HCT116 (cell line): ENCODE data around the gene CIZ1. TPM values are rescaled to one million over a fixed set of nuclear protein-coding genes. Genes with fewer than 3 reads are reported as not detected.

Experiments
- ATAC-seq: fragments of 200-7000 bp; cut with Tn5 transposase; 2 replicates; pipeline ENCODE4 v1.9.1; 2020; ENCODE audit warnings: mild to moderate bottlenecking, moderate library complexity
- BruUV-seq: library from RNA; stranded (reverse); fragments of 400-500 nt; replicated peaks from 2 replicates; lab custom pipeline; 2021; lab: Mats Ljungman, UMichigan
- CTCF ChIA-PET: fragments of 300-600 bp; sonication (Branson Sonifier 250); formaldehyde crosslinking; loops from one replicate; lab custom pipeline; 2021; ENCODE audit warnings: antibody characterized with exemption; lab: Charles Lee
- POLR2A ChIA-PET: fragments of 300-600, 350-600 bp; sonication (Branson Sonifier 250); formaldehyde crosslinking; loops from one replicate; lab custom pipeline; 2021; ENCODE audit warnings: antibody characterized with exemption; lab: Charles Lee
- RAD21 ChIA-PET, 2 experiments: fragments of 300-600 bp; sonication (Branson Sonifier 250); formaldehyde crosslinking; loops; one replicate each; lab custom pipeline; 2023; ENCODE audit warnings: low total read pairs in 2 of 2; ENCODE audit not compliant: uncharacterized antibody in 2 of 2, unreplicated experiment in 2 of 2, low non-redundant PET in 1 of 2; lab: Charles Lee
- DNase-seq: peaks from one replicate; pipeline ENCODE4 v3.0.0-alpha.2; 2010; ENCODE audit warnings: low read depth, low spot score
- H2AFZ ChIP-seq: fragments of 200-600 bp; shearing (Covaris generic), sonication (generic); 2 replicates; pipeline ENCODE4 v1.6.1; 2017; ENCODE audit warnings: low read depth, mixed run types, mixed read lengths, antibody characterized with exemption, low read length; ENCODE audit not compliant: poor library complexity, severe bottlenecking
- H3K27ac ChIP-seq: 2 replicates; pipeline ENCODE4 v1.5.1; 2012; ENCODE audit warnings: low read depth, low read length
- H3K27me3 ChIP-seq: fragments of 200-600 bp; sonication (generic); 2 replicates; pipeline ENCODE4 v1.6.1; 2016; ENCODE audit warnings: mixed run types, low read length, mixed read lengths; ENCODE audit not compliant: insufficient read depth
- H3K36me3 ChIP-seq, 2 experiments: fragments of 200-500 bp in 1 of 2; fragments of 200-600 bp in 1 of 2; sonication (Bioruptor generic) in 1 of 2; sonication (generic) in 1 of 2; 2 replicates each; pipeline versions ENCODE4 v1.5.1 to v1.6.1; 2014 to 2016; ENCODE audit warnings: low read length in 2 of 2, inconsistent platforms in 1 of 2, mixed read lengths in 1 of 2, mixed run types in 1 of 2; ENCODE audit not compliant: insufficient read depth in 2 of 2, control insufficient read depth in 1 of 2
- H3K4me1 ChIP-seq, 2 experiments: fragments of 200-600 bp in 1 of 2; sonication (generic) in 1 of 2; 2 replicates each; pipeline versions ENCODE4 v1.5.1 to v1.6.1; 2012 to 2017; ENCODE audit warnings: low read length in 2 of 2, inconsistent platforms in 1 of 2, mild to moderate bottlenecking in 1 of 2, mixed read lengths in 1 of 2, mixed run types in 1 of 2, moderate library complexity in 1 of 2; ENCODE audit not compliant: insufficient read depth in 2 of 2, control insufficient read depth in 1 of 2
- H3K4me2 ChIP-seq: fragments of 200-600 bp; sonication (generic); 2 replicates; pipeline ENCODE4 v1.6.1; 2017; ENCODE audit warnings: mixed run types, low read length, mixed read lengths
- H3K4me3 ChIP-seq, 2 experiments: fragments of 200-600 bp in 1 of 2; sonication (generic) in 1 of 2; replicated peaks in 1 of 2; 2 replicates each; pipeline ENCODE4 v1.5.1; 2011 to 2016; ENCODE audit warnings: low read length in 2 of 2, control low read depth in 1 of 2, low read depth in 1 of 2, mild to moderate bottlenecking in 1 of 2, mixed read lengths in 1 of 2, mixed run types in 1 of 2
- H3K79me2 ChIP-seq: fragments of 200-600 bp; sonication (generic); 2 replicates; pipeline ENCODE4 v1.6.1; 2017; ENCODE audit warnings: mild to moderate bottlenecking, mixed run types, low read length, moderate library complexity, mixed read lengths; ENCODE audit not compliant: insufficient read depth
- H3K9ac ChIP-seq: fragments of 200-600 bp; sonication (generic); 2 replicates; pipeline ENCODE4 v1.6.1; 2016; ENCODE audit warnings: low read length, mixed read lengths
- H3K9me2 ChIP-seq: fragments of 200-600 bp; sonication (generic), shearing (Covaris generic); 2 replicates; pipeline ENCODE4 v1.6.1; 2017; ENCODE audit warnings: mixed run types, mild to moderate bottlenecking, moderate library complexity; ENCODE audit not compliant: insufficient read depth
- H3K9me3 ChIP-seq, 2 experiments: fragments of 200-500 bp in 1 of 2; fragments of 200-600 bp in 1 of 2; sonication (Bioruptor generic) in 1 of 2; sonication (generic) in 1 of 2; 2 replicates each; pipeline ENCODE4 v1.6.1; 2014 to 2017; ENCODE audit warnings: low read length in 2 of 2, mixed read lengths in 2 of 2, inconsistent platforms in 1 of 2, low read depth in 1 of 2, mild to moderate bottlenecking in 1 of 2, mixed run types in 1 of 2, moderate library complexity in 1 of 2; ENCODE audit not compliant: control insufficient read depth in 1 of 2, insufficient read depth in 1 of 2
- H4K20me1 ChIP-seq: fragments of 200-600 bp; sonication (generic), shearing (Covaris generic); 2 replicates; pipeline ENCODE4 v1.6.1; 2017; ENCODE audit warnings: mixed run types, mild to moderate bottlenecking, moderate library complexity; ENCODE audit not compliant: insufficient read depth
- CBX3 ChIP-seq: IDR thresholded peaks from 2 replicates; pipeline ENCODE4 v1.6.1; 2012; ENCODE audit warnings: low read depth
- CTCF ChIP-seq, 3 experiments: fragments of 200-600 bp in 1 of 3; sonication (generic) in 1 of 3; IDR thresholded peaks in 2 of 3; conservative IDR thresholded peaks in 1 of 3; 2 replicates each; pipeline ENCODE4 v1.5.1; 2012 to 2017; ENCODE audit warnings: low read depth in 2 of 3, low read length in 2 of 3, antibody characterized with exemption in 1 of 3, borderline replicate concordance in 1 of 3, control low read depth in 1 of 3, mild to moderate bottlenecking in 1 of 3, mixed read lengths in 1 of 3, mixed run types in 1 of 3, moderate library complexity in 1 of 3; ENCODE audit not compliant: insufficient read depth in 1 of 3
- EGR1 ChIP-seq: IDR thresholded peaks from 2 replicates; pipeline ENCODE4 v1.6.1; 2012; ENCODE audit warnings: low read depth
- ELF1 ChIP-seq: IDR thresholded peaks from 2 replicates; pipeline ENCODE4 v1.6.1; 2012; ENCODE audit warnings: low read depth, borderline replicate concordance
- EZH2 ChIP-seq: fragments of 200-600 bp; sonication (generic); IDR thresholded peaks from 2 replicates; pipeline ENCODE4 v1.6.1; 2017; ENCODE audit warnings: antibody characterized with exemption, mixed run types
- EZH2phosphoT487 ChIP-seq: fragments of 200-600 bp; IDR thresholded peaks from 2 replicates; pipeline ENCODE4 v1.6.1; 2018; ENCODE audit warnings: antibody characterized with exemption, borderline replicate concordance
- FOSL1 ChIP-seq: IDR thresholded peaks from 2 replicates; pipeline ENCODE4 v1.6.1; 2012; ENCODE audit warnings: low read depth
- JUND ChIP-seq: IDR thresholded peaks from 2 replicates; pipeline ENCODE4 v1.6.1; 2012
- POLR2A ChIP-seq: IDR thresholded peaks from 2 replicates; pipeline ENCODE4 v1.7.0; 2011; ENCODE audit warnings: borderline replicate concordance; ENCODE audit not compliant: insufficient read depth, insufficient read length; ENCODE audit errors: extremely low read depth
- POLR2AphosphoS5 ChIP-seq: IDR thresholded peaks from 2 replicates; pipeline ENCODE4 v1.6.1; 2011; ENCODE audit warnings: mild to moderate bottlenecking, low read depth, low read length, moderate library complexity
- SIN3A ChIP-seq: IDR thresholded peaks from 2 replicates; pipeline ENCODE4 v1.6.1; 2012; ENCODE audit warnings: low read depth
- SP1 ChIP-seq: IDR thresholded peaks from 2 replicates; pipeline ENCODE4 v1.6.1; 2012; ENCODE audit warnings: low read depth
- SRF ChIP-seq: IDR thresholded peaks from 2 replicates; pipeline ENCODE4 v1.6.1; 2012; ENCODE audit warnings: low read depth
- TCF7L2 ChIP-seq: IDR thresholded peaks from 2 replicates; pipeline ENCODE4 v1.7.0; 2011; ENCODE audit warnings: borderline replicate concordance, inconsistent platforms; ENCODE audit not compliant: insufficient read depth, insufficient read length; ENCODE audit errors: extremely low read depth
- YY1 ChIP-seq: IDR thresholded peaks from 2 replicates; pipeline ENCODE4 v1.6.1; 2011; ENCODE audit warnings: low read length, low read depth, moderate library complexity, mild to moderate bottlenecking; ENCODE audit not compliant: insufficient replicate concordance; ENCODE audit errors: extremely low read depth
- ZFX ChIP-seq: fragments of 450-650 bp; IDR thresholded peaks from 2 replicates; pipeline ENCODE4 v1.6.1; 2017
- ZNF274 ChIP-seq: fragments of 200-500 bp; sonication (Bioruptor generic); IDR thresholded peaks from 2 replicates; pipeline ENCODE4 v1.6.1; 2014; ENCODE audit warnings: mild to moderate bottlenecking, low read depth, low read length, inconsistent platforms
- intact Hi-C: fragments of 100-400 bp; cut with micrococcal nuclease; formaldehyde crosslinking; loops from 2 replicates; pipeline ENCODE4 v1.10.0; 2022
- total RNA-seq: library from RNA; stranded (reverse); gene quantifications from one replicate; pipeline ENCODE4 v1.2.1, GENCODE V29; 2021; ENCODE audit not compliant: unreplicated experiment
- TF ChIP-seq, protein P1 (sequence below): IDR thresholded peaks from 2 replicates; pipeline ENCODE4 v1.6.1; 2012; ENCODE audit warnings: low read depth
- TF ChIP-seq, protein P2 (sequence below): IDR thresholded peaks from 2 replicates; pipeline ENCODE4 v1.6.1; 2012
- TF ChIP-seq, protein P3 (sequence below): IDR thresholded peaks from 2 replicates; pipeline ENCODE4 v1.6.1; 2012

Gene CIZ1
- total RNA-seq, 1 experiment from 2014 or later: 144 TPM

DNA sequence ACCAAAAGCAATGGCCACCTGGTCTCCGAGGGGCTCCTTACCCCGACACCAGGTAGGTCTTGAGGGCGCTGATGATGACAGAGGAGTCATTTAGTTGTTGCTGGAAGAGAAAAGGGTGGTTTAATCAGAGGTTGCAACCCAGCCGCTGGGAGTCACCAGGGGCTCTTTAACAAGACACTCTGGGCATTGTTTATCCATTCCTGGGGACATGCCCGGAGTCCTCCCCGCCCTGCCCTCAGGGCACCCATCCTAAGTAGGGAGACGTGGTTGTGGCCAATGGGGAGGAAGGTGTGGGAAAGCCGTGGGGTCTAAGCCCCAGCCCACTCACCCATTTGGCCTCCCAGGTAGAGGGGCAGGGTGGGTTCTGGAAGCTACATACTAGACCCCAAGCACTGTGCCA lies 66.9 kb downstream of the CIZ1 start:
- Histone ChIP-seq H3K9me2 (no peaks in the 10 kb centered on the region), H3K4me3 (no peak overlapping the region), H3K36me3 (peaks cover 6 to 30% of the 10 kb centered on the region in 2 experiments; a peak in 3 of 4 replicates), H3K4me1 (peaks cover 9 to 31% of the 10 kb centered on the region in 2 experiments), H3K9ac (no peak overlapping the region), H2AFZ (no peak overlapping the region), H3K79me2 (peaks cover 39% of the 10 kb centered on the region), H4K20me1 (peaks cover 9% of the 10 kb centered on the region; the same call in 1 of the 2 replicates), H3K9me3 (peaks cover 0 to 6% of the 10 kb centered on the region in 2 experiments; a peak in 1 of 4 replicates), H3K27ac (no peak overlapping the region), H3K4me2 (no peak overlapping the region), H3K27me3 (no peaks in the 10 kb centered on the region)
- DNase-seq (no peak), ATAC-seq (no peak)
- intact Hi-C loops: no loop called here
- TF ChIP-seq EZH2phosphoT487: no peak
- TF ChIP-seq JUND: no peak
- TF ChIP-seq, protein P1, sequence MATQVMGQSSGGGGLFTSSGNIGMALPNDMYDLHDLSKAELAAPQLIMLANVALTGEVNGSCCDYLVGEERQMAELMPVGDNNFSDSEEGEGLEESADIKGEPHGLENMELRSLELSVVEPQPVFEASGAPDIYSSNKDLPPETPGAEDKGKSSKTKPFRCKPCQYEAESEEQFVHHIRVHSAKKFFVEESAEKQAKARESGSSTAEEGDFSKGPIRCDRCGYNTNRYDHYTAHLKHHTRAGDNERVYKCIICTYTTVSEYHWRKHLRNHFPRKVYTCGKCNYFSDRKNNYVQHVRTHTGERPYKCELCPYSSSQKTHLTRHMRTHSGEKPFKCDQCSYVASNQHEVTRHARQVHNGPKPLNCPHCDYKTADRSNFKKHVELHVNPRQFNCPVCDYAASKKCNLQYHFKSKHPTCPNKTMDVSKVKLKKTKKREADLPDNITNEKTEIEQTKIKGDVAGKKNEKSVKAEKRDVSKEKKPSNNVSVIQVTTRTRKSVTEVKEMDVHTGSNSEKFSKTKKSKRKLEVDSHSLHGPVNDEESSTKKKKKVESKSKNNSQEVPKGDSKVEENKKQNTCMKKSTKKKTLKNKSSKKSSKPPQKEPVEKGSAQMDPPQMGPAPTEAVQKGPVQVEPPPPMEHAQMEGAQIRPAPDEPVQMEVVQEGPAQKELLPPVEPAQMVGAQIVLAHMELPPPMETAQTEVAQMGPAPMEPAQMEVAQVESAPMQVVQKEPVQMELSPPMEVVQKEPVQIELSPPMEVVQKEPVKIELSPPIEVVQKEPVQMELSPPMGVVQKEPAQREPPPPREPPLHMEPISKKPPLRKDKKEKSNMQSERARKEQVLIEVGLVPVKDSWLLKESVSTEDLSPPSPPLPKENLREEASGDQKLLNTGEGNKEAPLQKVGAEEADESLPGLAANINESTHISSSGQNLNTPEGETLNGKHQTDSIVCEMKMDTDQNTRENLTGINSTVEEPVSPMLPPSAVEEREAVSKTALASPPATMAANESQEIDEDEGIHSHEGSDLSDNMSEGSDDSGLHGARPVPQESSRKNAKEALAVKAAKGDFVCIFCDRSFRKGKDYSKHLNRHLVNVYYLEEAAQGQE: no peak
- TF ChIP-seq TCF7L2: no peak
- no peak for TF ChIP-seq YY1
- TF ChIP-seq, protein P2, sequence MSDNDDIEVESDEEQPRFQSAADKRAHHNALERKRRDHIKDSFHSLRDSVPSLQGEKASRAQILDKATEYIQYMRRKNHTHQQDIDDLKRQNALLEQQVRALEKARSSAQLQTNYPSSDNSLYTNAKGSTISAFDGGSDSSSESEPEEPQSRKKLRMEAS: no peak
- no peak for TF ChIP-seq SRF
- TF ChIP-seq ZFX: no peak
- TF ChIP-seq FOSL1: no peak
- no peak for TF ChIP-seq EGR1
- TF ChIP-seq CTCF (IDR thresholded peaks at IDR 0.05 in 2 of 3, conservative IDR thresholded peaks at IDR 0.05 in 1 of 3; ENCODE audit: borderline replicate concordance in 1 of 3, insufficient read depth in 1 of 3, low read depth in 2 of 3, low read length in 2 of 3): no peak
- no peak for TF ChIP-seq SP1
- TF ChIP-seq, protein P3, sequence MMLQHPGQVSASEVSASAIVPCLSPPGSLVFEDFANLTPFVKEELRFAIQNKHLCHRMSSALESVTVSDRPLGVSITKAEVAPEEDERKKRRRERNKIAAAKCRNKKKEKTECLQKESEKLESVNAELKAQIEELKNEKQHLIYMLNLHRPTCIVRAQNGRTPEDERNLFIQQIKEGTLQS: no peak
- TF ChIP-seq POLR2AphosphoS5: no peak
- TF ChIP-seq SIN3A: no peak
- TF ChIP-seq CBX3: no peak
- no peak for TF ChIP-seq POLR2A
- TF ChIP-seq EZH2: no peak
- no peak for TF ChIP-seq ELF1
- TF ChIP-seq ZNF274: no peak
- RAD21 ChIA-PET: no interaction called here
- BruUV-seq: no TSS peak
- POLR2A ChIA-PET: interaction anchor here (1.2 to 1.3 kb wide), 2 partner anchors 15 to 35 kb away, joined by 4 to 5 read pairs; partner anchors contain the start of gene BBLN
- CTCF ChIA-PET: interaction anchor here (0.5 to 2.1 kb wide), 14 partner anchors 9 to 238 kb away, joined by 3 to 19 read pairs (median 4); partner anchors contain the start of gene BBLN
